H7 (cell line): ENCODE results near the gene HBG2. TPM values are rescaled to one million over a fixed set of nuclear protein-coding genes. Genes with fewer than 3 reads are reported as not detected.
"Not testable (repeated sequence)": the region's sequence is repeated elsewhere in the genome, so short reads cannot be mapped to it uniquely, and the experiment has no call there.

Source experiments
- DNase-seq: peaks from one replicate; pipeline ENCODE4 v3.0.0; 2012
- H3K27me3 ChIP-seq: 2 replicates; pipeline ENCODE4 v1.6.0; 2011; ENCODE audit warnings: mild to moderate bottlenecking, low read length; ENCODE audit not compliant: control insufficient read depth, insufficient read depth
- H3K36me3 ChIP-seq: replicated peaks from 2 replicates; pipeline ENCODE4 v1.5.1; 2011; ENCODE audit warnings: low read length; ENCODE audit not compliant: control insufficient read depth, insufficient read depth
- H3K4me3 ChIP-seq: 2 replicates; pipeline ENCODE4 v1.5.1; 2011; ENCODE audit warnings: low read depth, mild to moderate bottlenecking, control low read depth, low read length, moderate library complexity; ENCODE audit not compliant: insufficient read depth
- total RNA-seq: library from RNA; depleted of rRNA; stranded (reverse); fragments of >200 nt; shearing (Covaris generic); gene quantifications from 2 replicates; pipeline ENCODE4 v1.2.3, GENCODE V29; 2014

The HBG2 gene
- total RNA-seq, 1 experiment from 2014 or later, result not detected

DNA sequence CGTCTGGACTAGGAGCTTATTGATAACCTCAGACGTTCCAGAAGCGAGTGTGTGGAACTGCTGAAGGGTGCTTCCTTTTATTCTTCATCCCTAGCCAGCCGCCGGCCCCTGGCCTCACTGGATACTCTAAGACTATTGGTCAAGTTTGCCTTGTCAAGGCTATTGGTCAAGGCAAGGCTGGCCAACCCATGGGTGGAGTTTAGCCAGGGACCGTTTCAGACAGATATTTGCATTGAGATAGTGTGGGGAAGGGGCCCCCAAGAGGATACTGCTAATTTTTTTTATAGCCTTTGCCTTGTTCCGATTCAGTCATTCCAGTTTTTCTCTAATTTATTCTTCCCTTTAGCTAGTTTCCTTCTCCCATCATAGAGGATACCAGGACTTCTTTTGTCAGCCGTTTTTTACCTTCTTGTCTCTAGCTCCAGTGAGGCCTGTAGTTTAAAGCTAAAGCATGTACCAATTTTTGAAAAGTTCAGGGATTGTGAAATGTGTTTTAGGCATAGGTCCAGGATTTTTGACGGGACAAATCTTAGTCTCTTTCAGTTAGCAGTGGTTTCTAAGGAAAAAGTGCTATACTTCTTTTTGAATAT, 4.7 kb downstream of the HBG2 start, which contains the start of gene HBG1:
TSS of gene HBG1 (minus strand) at position 51 of the 590 bp plus-strand sequence. CDS start 53 bp downstream, outside the sequence.
- H3K4me3 ChIP-seq, H3K27me3 ChIP-seq, DNase-seq, H3K36me3 ChIP-seq: not testable (repeated sequence)

DNA sequence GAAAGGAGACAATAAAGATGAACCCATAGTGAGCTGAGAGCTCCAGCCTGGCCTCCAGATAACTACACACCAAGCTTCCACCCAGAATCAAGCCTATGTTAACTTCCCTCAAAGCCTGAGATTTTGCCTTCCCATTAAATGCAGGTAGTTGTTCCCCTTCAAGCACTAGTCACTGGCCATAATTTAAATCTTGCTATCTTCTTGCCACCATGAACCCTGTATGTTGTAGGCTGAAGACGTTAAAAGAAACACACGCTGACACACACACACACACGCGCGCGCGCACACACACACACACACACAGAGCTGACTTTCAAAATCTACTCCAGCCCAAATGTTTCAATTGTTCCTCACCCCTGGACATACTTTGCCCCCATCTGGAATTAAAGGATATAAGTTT, 6.1 kb downstream of the HBG2 start:
- DNase-seq, H3K4me3 ChIP-seq, H3K36me3 ChIP-seq, H3K27me3 ChIP-seq: not testable (repeated sequence)

GRCh38 chr11:5247472-5248192, 6.9 kb downstream of the HBG2 start:
- H3K27me3 ChIP-seq, result no peaks in the 10 kb centered on the region
- no peak for DNase-seq
- H3K36me3 ChIP-seq, result no peaks in the 10 kb centered on the region
- H3K4me3 ChIP-seq, result no peak overlapping the region

GRCh38 chr11:5246772-5247471, 7.7 kb downstream of the HBG2 start:
- H3K27me3 ChIP-seq, result no peaks in the 10 kb centered on the region

GRCh38 chr11:5245155-5245554, 9.4 kb downstream of the HBG2 start:
- DNase-seq, result no peak
- H3K27me3 ChIP-seq, result no peaks in the 10 kb centered on the region
- no peaks in the 10 kb centered on the region for H3K36me3 ChIP-seq
- no peak overlapping the region for H3K4me3 ChIP-seq

More at GRCh38 chr11:5246772-5247471, 7.7 kb downstream of the HBG2 start:
- Histone ChIP-seq H3K4me3 (no peak overlapping the region), H3K36me3 (no peaks in the 10 kb centered on the region)
- no peak for DNase-seq

- no peak for DNase-seq
- H3K4me3 ChIP-seq, result no peak overlapping the region
- H3K27me3 ChIP-seq, result no peaks in the 10 kb centered on the region
Observed at GRCh38 chr11:5243816-5244180, 10.8 kb downstream of the HBG2 start.

DNA sequence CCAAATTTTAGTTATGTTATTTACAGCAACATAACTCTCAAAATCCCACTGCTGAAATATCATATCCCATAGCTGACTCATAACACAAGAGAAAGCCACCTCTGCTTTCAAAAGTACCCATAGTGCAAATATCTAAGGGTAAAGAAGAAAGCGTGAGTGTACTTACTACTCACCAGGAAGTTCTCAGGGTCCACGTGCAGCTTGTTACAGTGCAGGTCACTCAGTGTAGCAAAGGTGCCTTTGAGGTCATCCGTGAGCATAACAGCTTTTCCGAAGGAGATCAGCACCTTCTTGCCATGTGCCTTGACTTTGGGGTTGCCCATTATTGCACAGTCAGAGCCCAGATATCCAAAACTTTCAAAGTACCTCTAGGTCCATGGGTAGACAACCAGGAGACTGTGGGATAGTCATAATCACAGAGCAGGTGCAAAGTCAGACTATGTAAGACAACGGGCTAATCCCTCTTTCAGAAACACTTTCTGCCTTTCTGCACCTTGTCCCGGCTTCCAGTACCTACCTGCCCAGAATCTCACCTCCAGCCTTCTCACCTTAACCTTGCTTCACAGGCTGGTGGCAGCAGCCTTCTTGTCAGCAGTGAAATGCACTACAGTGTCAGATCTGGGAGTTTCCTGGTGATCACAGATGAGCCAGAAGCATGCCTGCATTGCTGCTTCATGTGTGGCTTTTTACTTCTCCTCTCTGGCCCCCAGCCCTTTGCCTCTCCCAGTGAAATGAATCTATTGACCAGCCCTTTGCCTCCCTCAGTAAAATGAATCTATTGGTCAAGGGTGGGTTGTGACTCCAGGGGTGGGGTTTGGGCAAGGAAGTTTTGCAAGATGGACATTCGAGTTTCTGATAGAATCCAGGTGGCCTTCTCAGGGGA, 11.4 kb downstream of the HBG2 start:
- Histone ChIP-seq H3K27me3 (no peaks in the 10 kb centered on the region), H3K36me3 (no peaks in the 10 kb centered on the region), H3K4me3 (no peak overlapping the region)
- DNase-seq, result no peak

More at GRCh38 chr11:5243816-5244180, 10.8 kb downstream of the HBG2 start:
- no peaks in the 10 kb centered on the region for H3K36me3 ChIP-seq

GRCh38 chr11:5242208-5242607, 12.4 kb downstream of the HBG2 start:
- H3K36me3 ChIP-seq, result no peaks in the 10 kb centered on the region
- DNase-seq, result no peak
- H3K4me3 ChIP-seq, result no peak overlapping the region
- H3K27me3 ChIP-seq, result no peaks in the 10 kb centered on the region

DNA sequence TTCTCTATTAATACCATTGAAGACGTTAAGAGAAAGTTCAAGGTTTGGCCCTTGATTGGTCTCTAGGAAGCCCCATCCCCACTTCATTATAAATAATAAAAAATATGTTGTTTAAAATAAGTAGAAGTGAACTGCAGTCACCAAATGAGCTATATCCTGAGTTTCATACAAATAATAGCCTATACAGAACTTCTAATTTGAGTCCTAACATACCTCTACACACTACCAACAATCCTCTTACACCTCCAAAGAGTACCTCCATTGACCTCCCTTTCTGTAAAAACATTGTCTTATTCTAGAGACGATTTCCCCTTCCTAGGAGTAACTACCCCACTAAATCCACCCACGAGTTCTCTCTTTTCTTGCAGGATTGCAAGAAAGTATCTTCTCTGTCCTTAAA, 13.1 kb downstream of the HBG2 start:
- Histone ChIP-seq H3K36me3 (no peaks in the 10 kb centered on the region), H3K4me3 (no peak overlapping the region), H3K27me3 (no peaks in the 10 kb centered on the region)
- DNase-seq, result no peak

GRCh38 chr11:5240458-5240857, 14.1 kb downstream of the HBG2 start:
- no peak for DNase-seq
- no peaks in the 10 kb centered on the region for H3K36me3 ChIP-seq
- no peaks in the 10 kb centered on the region for H3K27me3 ChIP-seq
- H3K4me3 ChIP-seq, result no peak overlapping the region

DNA sequence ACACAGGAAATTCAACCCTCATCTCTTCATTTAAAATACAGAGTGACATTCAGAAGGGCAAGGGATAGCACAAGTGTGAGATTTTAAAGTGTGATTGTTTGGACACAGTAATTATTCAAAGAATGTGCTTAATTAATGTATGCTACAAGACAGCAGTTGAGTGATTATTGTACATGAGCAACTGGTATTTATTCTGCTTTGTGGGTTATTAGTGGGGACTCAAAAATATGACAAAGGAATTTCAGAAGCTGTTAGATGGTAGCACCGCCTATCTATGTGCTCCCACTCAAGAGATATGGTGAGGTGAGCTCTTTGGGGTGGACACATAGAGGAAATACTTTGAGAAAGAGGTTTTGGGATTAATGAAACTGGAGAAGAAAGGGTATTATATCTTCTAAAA, 14.5 kb downstream of the HBG2 start:
- no peak overlapping the region for H3K4me3 ChIP-seq
- no peak for DNase-seq
- H3K36me3 ChIP-seq, result no peaks in the 10 kb centered on the region
- H3K27me3 ChIP-seq, result no peaks in the 10 kb centered on the region

DNA sequence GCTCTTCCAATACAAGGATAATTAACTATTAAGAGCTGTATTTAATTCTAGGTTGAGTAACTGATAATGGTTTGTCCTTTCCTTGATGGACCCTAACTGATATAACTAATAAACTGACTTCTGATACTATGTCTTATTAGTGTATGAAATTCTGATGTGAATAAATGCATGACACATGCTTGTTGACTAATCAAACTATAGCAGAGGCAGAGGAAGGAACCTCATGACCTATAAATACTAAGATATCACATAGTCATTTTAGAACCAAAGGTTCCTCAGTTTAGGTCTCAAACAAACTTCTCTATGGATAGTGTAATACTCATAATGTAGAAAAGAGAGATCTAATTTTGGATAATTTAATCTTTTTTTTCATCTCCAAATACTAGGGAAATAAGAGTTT, 15.5 kb downstream of the HBG2 start:
- Histone ChIP-seq H3K4me3 (no peak overlapping the region), H3K36me3 (no peaks in the 10 kb centered on the region), H3K27me3 (no peaks in the 10 kb centered on the region)
- no peak for DNase-seq

- Histone ChIP-seq H3K27me3 (no peaks in the 10 kb centered on the region), H3K36me3 (no peaks in the 10 kb centered on the region), H3K4me3 (no peak overlapping the region)
- no peak for DNase-seq
Observed at GRCh38 chr11:5238486-5238885, 16.1 kb downstream of the HBG2 start.

DNA sequence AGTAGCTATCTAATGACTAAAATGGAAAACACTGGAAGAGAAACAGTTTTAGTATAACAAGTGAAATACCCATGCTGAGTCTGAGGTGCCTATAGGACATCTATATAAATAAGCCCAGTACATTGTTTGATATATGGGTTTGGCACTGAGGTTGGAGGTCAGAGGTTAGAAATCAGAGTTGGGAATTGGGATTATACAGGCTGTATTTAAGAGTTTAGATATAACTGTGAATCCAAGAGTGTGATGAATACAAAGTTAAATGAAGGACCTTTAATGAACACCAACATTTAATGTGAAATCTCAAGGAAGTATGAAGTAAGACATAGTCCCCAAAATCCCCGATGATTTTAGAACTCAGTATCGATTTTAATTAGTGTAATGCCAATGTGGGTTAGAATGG, 17.2 kb downstream of the HBG2 start:
- no peaks in the 10 kb centered on the region for H3K27me3 ChIP-seq
- DNase-seq, result no peak
- H3K4me3 ChIP-seq, result no peak overlapping the region
- H3K36me3 ChIP-seq, result no peaks in the 10 kb centered on the region
